GM21423 (cell line): ENCODE results near the gene ZNF513.
"Not testable (repeated sequence)": the region's sequence is repeated elsewhere in the genome, so short reads cannot be mapped to it uniquely, and the experiment has no call there.

Experiments
- ATAC-seq: cut with Tn5 transposase; IDR thresholded peaks from one replicate; pipeline ENCODE4 v1.9.1; 2021; ENCODE audit warnings: mild to moderate bottlenecking, moderate library complexity; ENCODE audit not compliant: unreplicated experiment

Gene ZNF513, protein sequence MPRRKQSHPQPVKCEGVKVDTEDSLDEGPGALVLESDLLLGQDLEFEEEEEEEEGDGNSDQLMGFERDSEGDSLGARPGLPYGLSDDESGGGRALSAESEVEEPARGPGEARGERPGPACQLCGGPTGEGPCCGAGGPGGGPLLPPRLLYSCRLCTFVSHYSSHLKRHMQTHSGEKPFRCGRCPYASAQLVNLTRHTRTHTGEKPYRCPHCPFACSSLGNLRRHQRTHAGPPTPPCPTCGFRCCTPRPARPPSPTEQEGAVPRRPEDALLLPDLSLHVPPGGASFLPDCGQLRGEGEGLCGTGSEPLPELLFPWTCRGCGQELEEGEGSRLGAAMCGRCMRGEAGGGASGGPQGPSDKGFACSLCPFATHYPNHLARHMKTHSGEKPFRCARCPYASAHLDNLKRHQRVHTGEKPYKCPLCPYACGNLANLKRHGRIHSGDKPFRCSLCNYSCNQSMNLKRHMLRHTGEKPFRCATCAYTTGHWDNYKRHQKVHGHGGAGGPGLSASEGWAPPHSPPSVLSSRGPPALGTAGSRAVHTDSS

DNA sequence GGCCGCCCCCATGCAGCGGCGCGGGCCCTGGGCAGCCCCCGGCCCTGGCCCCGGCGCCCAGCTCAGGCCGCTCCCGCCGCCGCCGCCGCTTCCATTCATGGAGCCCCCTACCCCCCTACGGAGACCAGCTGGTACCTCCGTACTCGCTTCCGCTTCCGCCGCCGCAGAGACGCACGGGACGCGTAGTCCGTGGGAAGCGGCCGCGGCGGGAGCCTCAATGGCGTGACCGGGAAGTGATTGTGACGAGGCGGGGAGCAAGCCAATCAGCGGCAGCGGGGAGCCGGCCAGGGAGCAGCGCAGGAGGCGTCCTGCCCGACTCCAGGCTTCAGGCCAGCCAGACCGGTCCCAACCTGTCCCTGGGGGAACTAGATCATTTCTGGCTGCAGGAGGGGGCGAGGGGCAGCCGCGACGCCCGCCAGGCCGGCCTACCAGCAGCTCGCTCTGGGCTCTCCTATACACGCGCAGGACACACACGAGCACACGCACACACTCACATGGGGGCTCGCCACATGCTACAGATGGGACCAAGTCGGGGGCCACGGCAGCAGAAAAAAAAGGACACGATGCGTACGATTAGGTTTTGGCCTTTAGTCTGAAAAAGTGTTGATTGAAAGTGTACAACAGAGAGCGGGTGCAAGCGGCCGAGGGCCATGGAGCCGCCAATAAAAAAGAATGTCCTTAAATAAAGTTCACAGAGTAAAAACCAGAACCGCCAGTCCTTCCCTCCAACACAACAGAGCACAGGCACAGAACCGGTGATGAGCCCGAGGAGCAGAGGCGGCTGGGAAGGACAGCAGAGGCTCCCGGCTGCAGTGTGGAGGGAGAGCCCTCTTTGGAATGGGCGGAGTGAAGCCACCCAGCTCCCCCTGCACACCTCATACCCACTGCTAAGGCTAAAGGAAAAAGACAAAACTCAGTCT lies at the start of gene ZNF513:
Gene ZNF513, minus strand, starts transcription at position 109 of the 920 bp plus-strand sequence. CDS start 208 bp downstream, outside the sequence.
- ATAC-seq: peak; percentile 83

DNA sequence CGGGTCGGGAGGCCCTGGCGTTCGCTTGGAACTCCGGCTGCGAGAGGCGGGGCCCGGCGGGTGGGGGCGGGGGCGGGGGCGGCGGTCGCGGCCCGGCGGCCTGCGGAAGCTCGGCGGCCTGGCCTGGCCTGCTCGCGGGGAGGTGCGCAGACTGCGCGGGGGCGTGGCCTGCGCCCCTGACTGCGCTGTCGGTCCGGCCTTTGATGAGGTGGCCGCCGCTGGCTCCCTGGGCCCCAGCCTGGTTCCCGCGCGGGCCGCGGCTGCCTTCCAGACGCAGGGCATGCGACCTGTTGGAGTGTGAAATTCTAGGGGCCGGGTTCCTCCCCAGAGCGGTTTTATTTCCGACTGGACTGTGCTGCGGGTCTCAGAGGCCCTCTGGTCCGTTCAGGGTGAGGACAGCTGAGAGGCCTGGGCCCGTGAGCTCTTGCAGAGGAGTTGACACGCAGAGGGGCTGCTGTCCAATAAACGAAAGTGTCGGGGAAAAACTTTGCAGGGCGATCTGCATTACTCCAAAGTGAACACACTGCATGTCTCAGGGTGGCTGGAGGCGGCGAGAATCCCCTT lies 48.5 kb upstream of the ZNF513 start:
- ATAC-seq: peak; percentile 70

DNA sequence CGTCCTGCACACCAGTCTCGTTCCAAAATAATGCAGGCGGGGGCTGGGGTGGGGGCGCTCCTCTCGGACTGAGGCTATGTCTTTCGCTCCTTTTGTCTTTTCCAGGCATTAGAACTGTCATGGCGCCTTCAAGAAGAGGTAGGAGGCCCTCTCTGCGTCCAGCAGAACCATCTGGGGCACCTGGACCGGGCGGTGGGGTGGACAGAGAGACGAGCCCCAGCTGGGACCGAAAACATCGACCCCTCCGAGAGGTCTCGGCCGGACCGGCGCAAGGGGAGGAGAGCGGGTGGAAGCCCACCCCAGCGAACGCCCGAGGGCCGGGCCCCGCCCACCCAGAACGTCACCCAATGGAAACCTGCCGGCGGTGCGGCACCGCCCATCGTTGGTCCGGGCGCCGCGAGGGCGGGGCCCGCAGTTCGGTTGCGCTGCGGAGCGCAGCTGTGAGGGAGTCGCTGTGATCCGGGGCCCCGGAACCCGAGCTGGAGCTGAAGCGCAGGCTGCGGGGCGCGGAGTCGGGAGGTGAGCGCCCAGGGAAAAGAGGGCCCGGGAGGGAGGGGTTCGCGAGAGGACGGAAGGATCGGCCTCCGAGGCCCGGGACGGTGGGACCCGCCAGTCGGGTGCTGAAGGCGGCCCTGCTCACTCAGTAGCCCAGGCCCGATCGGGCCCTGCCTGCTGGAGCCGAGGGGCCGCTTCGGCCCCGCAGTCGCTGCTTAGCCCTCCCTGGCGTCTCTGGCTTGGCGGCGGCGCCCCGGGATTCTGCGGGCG lies 47.9 kb upstream of the ZNF513 start, which contains the start of gene NRBP1:
Gene NRBP1, plus strand, starts transcription at position 419 of the 765 bp plus-strand sequence. CDS start 4,643 bp downstream, outside the sequence.
- ATAC-seq: peak; percentile 82

DNA sequence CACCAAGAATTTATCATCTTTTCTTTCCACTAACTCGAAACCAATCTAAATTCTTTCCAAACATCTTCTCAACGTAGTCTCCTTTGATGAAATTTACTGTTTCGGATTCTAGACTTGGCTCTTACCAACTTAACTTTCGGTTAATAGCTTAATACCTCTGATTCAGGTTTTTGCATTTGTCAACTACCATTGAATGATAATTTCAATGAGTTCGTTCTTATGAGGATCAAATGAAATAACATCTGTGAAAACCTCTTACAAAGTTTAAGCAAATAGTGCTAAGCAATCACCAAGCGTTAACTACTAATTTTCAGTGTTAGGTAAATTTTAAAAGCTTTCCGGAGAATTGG lies 47.3 kb upstream of the ZNF513 start:
- no peak for ATAC-seq

DNA sequence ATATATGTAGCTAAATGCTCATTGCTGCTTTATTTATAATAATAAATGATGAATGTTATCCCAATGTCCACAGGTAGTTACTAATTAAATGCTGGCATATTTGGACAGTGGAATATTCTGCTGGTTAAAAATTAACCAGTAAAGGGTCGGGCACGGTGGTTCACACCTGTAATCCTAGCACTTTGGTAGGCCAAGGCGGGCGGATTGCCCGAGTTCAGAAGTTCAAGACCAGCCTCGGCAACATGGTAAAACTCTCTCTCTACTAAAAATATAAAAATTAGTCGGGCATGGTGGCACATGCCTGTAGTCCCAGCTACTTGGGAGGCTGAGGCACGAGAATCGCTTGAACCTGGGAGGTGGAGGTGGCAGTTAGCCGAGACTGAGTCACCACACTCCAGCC lies 44.5 kb upstream of the ZNF513 start:
- ATAC-seq: not testable (repeated sequence)

DNA sequence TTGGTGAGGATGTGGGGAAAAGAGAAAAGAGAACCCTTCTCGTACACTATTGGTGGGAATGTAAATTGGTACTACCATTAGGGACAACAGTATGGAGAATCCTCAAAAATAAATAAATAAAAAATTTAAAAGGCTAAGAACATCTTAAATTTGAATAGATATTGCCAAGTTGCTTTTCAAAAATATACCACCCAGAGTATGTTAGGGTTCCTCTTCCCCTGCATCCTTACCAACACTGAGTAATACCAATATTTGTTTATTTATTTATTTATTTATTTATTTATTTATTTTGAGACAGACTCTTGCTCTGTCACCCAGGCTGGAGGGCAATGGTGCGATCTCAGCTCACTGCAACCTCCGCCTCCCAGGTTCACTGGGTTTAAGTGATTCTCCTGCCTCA lies 42.4 kb upstream of the ZNF513 start:
- no peak for ATAC-seq

DNA sequence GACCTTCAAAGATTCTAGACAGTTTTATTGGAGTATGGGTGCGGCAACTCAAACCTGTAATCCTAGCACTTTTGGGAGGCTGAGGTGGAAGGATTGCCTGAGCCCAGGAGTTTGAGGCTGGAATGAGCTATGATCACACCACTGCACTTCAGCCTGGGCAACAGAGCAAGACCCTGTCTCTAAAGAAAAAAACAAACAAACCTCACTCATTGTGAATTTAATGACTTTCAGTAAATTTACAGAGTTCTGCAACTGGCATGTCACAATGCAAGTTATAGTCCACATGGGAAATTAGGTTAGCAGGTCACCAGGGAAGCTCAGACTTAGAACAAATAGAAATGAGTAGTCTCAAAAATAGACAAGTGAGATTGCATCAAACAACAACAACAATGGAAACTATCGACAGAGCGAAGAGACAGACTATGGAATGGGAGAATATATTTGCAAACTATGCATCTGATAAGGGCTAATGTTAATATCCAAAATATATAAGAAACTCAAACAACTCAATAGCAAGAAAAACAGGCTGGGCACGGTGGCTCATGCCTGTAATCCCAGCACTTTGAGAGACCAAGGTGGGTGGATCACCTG lies 41.2 kb upstream of the ZNF513 start:
- ATAC-seq: no peak

DNA sequence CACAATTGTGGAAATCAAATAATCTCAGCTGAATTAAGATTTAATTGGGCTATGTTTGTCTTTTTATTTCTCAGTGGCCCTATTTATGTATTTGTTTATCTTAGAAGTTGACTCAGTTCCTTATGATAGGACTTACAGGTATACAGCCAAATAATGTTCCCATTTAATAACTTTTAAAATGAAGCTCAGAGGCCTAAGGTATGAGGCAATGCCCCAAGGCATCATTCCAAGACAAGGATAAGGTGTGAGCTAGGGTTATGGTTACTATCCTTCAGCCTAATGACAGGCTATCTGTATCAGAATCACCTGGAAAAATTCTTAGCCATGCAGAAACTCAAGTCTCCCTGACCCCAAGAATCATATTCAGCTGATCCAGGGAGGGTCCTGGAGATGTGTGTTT lies 40.5 kb upstream of the ZNF513 start:
- ATAC-seq: no peak

DNA sequence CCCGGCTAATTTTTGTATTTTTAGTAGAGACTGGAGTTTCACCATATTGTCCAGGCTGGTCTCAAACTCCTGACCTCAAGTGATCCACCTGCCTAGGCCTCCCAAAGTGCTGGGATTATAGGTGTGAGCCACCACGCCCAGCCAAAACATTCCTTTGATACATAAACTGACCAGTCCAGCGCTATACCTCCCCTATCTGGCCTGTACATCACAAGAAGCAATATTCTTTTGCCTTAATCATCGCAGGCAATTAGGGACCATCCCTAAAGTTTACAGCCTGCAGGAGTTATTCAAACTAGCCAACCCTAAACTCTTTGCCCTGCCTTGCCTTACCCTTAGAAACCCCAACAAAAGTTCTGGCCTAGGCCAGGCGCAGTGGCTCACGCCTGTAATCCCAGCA lies 35.6 kb upstream of the ZNF513 start:
- no peak for ATAC-seq

DNA sequence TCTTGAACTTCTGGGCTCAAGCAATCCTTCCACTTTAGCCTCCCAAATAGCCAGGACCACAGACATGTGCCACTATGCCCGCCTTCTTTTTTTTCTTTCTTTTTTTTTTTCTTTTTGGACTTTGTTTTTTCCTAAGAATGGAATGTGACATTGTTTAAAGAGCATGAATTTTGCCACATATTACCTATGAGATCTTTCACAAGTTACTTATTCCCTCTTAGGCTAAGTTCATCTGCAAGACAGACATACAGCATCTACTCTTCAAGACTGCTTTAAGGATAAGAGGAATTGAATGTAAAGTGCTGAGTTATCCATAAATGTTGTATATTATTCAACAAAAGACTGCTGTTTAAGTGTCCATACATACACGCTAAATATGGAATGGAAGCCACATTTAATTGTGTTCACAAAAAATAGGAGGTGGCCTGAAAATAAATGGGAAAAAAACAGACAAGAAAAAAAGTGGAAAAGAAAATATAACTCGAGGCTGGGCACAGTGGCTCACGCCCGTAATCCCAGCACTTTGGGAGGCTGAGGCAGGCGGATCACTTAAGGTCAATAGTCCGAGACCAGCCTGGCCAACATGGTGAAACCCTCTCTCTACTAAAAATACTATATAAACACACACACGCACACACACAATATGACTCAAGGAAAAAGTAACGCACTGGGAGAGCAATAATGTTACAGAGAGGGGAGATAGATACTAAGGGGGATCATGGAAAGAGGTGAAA lies 32.1 kb upstream of the ZNF513 start:
- no peak for ATAC-seq

DNA sequence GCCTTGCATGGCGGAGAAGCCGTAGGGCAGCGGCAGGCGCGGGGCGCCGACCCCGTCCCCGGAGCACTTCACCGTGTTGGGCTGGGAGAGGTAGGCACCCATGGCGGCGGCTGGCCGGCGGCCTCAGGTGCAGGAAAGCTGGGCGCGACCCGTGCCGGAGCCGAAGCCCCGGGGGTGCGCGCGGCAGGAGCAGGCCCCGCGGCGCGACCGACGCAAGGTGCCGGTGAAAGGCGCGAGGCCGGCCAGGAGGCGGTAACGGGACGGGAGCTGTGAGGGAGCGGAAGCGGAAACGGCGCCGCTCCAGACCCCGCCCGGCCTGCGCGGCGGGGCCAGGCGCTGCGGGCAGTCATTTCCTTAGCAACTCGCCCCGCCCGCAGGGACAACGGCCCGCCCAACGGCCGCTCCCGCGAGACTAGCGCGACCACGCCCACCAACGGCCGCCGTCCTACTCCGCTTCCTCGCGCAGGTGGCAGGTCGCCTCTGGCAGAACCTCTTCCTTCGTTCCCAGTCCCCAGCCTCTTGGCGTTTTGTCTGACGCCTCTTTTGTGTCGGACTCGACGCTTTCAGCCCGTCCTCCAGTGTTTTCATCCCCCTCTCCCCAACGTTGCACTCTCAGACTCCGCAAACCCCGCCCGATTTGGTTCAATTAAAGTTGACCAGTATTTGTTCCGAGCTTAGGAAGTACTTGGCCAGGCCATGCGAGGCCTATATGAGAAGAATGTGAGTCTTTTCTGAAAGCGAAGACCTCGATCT lies 29.0 kb upstream of the ZNF513 start, which contains the start of gene PPM1G:
Gene PPM1G, minus strand, starts transcription at position 271 of the 753 bp plus-strand sequence. Its CDS starts 169 bp downstream, at position 102.
- ATAC-seq: peak; percentile 93

DNA sequence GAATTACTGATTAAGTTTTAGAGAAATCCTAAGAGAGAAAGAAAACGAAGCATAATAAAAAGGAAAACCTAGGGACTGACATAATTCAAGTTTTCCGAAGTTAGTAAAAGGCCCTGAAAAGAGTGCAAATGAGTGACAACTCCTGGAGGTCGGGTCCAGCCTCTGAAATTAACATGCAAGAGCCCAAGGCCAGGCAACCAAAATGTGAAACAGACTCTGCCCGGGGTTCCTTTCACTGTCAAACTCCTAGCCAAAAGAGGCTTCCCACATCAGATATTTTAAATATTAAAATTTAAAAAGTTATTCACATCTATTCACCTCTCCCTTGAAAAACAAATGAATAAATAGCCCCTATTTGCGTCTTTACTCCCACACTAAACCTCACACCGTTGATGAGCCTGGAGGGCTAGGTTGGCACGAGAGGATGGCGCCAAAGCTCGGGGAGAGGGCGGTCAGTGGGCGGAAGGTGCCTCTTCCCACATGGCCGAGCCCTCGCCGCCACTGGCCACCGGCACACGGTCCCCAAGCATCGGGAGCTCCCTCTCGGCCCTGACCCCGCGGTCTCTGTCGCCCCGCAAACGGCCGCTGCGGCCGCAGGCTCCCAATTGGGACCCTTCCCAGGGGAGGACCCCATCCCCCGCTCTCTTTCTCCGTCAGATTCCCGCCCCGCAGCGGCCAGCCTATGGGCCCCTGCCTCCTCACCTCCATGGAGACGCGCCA lies 28.2 kb upstream of the ZNF513 start:
- peak; percentile 32 for ATAC-seq

DNA sequence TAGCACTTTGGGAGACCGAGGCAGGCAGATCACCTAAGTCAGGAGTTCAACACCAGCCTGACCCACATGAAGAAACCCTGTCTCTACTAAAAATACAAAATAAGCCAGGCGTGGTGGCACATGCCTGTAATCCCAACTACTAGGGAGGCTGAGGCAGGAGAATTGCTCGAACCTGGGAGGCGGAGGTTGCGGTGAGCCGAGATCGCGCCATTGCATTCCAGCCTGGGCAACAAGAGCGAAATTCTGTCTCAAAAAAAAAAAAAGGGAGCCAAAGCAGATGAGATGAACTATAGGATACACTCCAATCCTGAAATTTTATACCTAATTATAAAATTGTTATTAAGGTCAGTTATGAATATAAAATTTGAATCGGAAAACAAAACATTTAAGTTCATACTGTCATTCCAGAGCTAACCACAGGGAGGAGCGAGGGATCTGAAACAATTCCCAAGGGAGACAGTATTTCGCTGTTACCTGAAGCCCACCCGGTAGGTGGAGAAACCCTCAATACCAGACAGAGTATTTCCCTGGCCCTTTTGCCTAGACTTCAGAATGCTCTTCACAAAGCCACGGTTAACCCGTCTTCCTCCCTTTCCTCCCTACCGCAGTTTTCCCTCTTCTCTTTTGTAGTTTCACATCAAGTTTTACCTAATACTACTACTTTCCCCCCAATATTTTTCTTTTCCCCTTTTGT lies 27.4 kb upstream of the ZNF513 start:
- no peak for ATAC-seq

DNA sequence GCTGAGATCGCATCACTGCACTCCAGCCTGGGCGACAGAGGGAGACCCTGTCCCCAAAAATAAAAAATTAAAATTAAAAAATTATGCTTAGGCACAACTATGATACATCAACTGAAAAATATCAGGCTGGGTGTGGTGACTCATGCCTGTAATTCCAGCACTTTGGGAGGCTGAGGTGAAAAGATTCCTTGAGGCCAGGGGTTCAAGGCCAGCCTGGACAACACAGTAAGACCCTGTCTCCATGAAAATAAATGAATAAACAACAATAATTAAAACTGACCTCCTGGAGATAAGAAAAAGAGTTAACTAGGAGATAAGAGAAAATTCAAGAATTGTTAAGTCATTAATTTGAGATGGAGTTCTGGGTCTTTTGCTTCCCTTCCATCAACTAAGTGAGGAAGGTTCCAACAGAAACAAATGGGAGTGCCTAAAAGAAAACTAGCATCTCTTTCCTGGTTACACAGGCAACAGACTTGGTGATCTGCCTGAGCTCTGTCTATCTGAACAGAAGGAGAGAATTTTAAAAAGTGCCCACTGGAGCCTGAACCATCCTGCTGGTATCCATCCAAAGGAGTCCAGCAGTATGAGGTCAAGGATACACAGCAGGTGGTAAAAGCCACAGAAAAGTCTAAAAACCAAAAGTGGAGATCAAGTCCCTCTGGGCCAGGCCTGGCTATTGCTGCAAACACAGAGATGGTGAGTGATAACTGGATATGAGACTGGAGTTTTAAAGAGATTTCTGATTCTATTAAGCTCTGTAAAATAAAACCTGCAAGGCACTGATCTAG lies 20.0 kb upstream of the ZNF513 start:
- no peak for ATAC-seq

DNA sequence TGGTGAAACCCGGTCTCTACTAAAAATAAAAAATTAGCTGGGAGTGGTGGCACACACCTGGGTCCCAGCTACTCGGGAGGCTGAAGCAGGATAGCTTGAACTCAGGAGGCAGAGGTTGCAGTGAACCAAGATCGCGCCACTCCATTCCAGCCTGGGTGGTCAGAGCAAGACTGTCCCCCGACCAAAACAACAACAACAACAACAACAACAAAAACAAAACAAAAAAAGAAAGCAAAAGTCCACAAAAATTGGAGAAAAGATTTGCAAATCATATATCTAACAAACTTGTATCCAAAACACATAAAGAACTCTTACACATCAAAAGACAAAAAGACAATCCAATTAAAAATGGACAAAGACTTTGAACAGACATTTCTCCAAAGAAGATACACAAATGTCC lies 18.4 kb upstream of the ZNF513 start:
- ATAC-seq: no peak

DNA sequence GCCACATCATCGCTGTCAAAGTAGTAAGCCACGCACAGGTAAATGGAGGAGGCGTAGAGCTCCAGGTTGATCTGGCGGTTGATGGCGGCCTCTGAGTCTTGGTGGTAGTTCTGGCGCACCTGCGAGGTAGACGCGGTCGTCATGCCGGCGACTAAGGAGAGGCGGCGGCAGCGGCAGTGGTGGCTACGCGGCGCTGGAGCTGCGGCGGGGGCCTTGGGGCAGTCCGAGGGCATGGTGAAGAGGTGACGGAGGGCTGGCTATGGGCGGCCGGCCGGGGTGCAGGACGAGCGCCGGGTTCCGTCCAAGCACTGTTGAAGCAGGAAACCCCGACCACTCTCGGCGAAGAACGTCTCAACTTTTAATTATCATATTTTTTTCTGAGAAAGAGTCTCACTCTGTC lies 12.7 kb upstream of the ZNF513 start:
- no peak for ATAC-seq
